GM18870 (cell line): ENCODE results near the gene POU3F3.
A peak's percentile ranks its signal among the peaks of the same experiment; 100 is the strongest.

Experiments used
- ATAC-seq: cut with Tn5 transposase; IDR thresholded peaks from one replicate; pipeline ENCODE4 v1.9.1; 2021; ENCODE audit warnings: moderate library complexity; ENCODE audit not compliant: unreplicated experiment

The POU3F3 gene

GRCh38 chr2:104846786-104847585 lies 6.9 kb upstream of the POU3F3 start:
- no peak for ATAC-seq

- ATAC-seq: no peak
These were observed 6.2 kb upstream of the POU3F3 start for GRCh38 chr2:104847586-104848160.

- ATAC-seq: peak; percentile 76
These were observed 5.4 kb upstream of the POU3F3 start for GRCh38 chr2:104848526-104848925.

GRCh38 chr2:104849101-104849500 lies 4.8 kb upstream of the POU3F3 start:
- ATAC-seq: no peak

- ATAC-seq: no peak
These were observed 4.2 kb upstream of the POU3F3 start for GRCh38 chr2:104849618-104850141.

GRCh38 chr2:104850361-104851290 lies 3.3 kb upstream of the POU3F3 start:
- no peak for ATAC-seq

GRCh38 chr2:104851291-104852089 lies 2.4 kb upstream of the POU3F3 start:
- ATAC-seq: no peak

GRCh38 chr2:104852090-104852666 lies 1.7 kb upstream of the POU3F3 start:
- no peak for ATAC-seq

- ATAC-seq: no peak
These were observed 744 bp downstream of the POU3F3 start for GRCh38 chr2:104854498-104855220.

- ATAC-seq: no peak
These were observed 1.5 kb downstream of the POU3F3 start for GRCh38 chr2:104855221-104856085.

GRCh38 chr2:104856086-104856972 lies 2.4 kb downstream of the POU3F3 start:
- no peak for ATAC-seq

GRCh38 chr2:104856973-104857261 lies 3.0 kb downstream of the POU3F3 start:
- no peak for ATAC-seq

- no peak for ATAC-seq
These were observed 3.5 kb downstream of the POU3F3 start for GRCh38 chr2:104857262-104858005.

GRCh38 chr2:104858006-104858978 lies 4.4 kb downstream of the POU3F3 start:
- no peak for ATAC-seq

- ATAC-seq: no peak
These were observed 5.4 kb downstream of the POU3F3 start for GRCh38 chr2:104859291-104859765.
